Fibroblast of villous mesenchyme (primary cell): ENCODE results near the gene UBXN6. TPM values are rescaled to one million over a fixed set of nuclear protein-coding genes. Genes with fewer than 3 reads are reported as not detected.

Experiments used
- DNase-seq: peaks from one replicate; pipeline ENCODE4 v3.0.0-alpha.2; 2010; ENCODE audit warnings: low read depth
- H3K4me3 ChIP-seq: 2 replicates; pipeline ENCODE4 v1.5.1; 2011; ENCODE audit warnings: low read depth, mild to moderate bottlenecking, low read length
- small RNA-seq: library from RNA; depleted of rRNA; stranded (forward); fragments of <200 nt; gene quantifications from one replicate; pipeline ENCODE3, GENCODE V24; 2012
- total RNA-seq: library from RNA; depleted of rRNA; stranded (reverse); fragments of >200 nt; gene quantifications from 2 replicates; pipeline ENCODE4 v1.2.3, GENCODE V29; 2012
- TF ChIP-seq, protein P1 (sequence below): IDR thresholded peaks from 2 replicates; pipeline ENCODE4 v1.5.1; 2012; ENCODE audit warnings: low read depth, mild to moderate bottlenecking, low read length; ENCODE audit not compliant: insufficient read depth

Gene UBXN6
- total RNA-seq, 1 donor, result 104 TPM

DNA sequence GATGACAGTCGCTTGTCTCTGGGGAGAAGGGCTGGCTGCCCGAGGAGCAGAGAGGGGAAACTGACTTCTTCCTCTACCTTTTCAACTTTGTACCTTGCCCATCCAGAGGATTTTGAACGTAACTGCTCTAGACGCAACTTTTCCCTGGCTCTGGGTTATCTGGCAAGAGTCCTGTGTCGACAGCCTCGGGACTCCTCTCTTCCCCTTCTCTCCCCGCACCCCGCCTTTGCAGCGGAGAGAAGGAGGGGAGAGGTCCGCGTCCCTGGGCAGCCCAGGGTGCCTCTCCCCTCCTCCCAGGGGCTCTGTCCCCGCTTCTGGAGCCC is 57.8 kb downstream of the UBXN6 start:
- peak; percentile 38 for DNase-seq
- TF ChIP-seq, protein P1, sequence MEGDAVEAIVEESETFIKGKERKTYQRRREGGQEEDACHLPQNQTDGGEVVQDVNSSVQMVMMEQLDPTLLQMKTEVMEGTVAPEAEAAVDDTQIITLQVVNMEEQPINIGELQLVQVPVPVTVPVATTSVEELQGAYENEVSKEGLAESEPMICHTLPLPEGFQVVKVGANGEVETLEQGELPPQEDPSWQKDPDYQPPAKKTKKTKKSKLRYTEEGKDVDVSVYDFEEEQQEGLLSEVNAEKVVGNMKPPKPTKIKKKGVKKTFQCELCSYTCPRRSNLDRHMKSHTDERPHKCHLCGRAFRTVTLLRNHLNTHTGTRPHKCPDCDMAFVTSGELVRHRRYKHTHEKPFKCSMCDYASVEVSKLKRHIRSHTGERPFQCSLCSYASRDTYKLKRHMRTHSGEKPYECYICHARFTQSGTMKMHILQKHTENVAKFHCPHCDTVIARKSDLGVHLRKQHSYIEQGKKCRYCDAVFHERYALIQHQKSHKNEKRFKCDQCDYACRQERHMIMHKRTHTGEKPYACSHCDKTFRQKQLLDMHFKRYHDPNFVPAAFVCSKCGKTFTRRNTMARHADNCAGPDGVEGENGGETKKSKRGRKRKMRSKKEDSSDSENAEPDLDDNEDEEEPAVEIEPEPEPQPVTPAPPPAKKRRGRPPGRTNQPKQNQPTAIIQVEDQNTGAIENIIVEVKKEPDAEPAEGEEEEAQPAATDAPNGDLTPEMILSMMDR, result no peak

DNA sequence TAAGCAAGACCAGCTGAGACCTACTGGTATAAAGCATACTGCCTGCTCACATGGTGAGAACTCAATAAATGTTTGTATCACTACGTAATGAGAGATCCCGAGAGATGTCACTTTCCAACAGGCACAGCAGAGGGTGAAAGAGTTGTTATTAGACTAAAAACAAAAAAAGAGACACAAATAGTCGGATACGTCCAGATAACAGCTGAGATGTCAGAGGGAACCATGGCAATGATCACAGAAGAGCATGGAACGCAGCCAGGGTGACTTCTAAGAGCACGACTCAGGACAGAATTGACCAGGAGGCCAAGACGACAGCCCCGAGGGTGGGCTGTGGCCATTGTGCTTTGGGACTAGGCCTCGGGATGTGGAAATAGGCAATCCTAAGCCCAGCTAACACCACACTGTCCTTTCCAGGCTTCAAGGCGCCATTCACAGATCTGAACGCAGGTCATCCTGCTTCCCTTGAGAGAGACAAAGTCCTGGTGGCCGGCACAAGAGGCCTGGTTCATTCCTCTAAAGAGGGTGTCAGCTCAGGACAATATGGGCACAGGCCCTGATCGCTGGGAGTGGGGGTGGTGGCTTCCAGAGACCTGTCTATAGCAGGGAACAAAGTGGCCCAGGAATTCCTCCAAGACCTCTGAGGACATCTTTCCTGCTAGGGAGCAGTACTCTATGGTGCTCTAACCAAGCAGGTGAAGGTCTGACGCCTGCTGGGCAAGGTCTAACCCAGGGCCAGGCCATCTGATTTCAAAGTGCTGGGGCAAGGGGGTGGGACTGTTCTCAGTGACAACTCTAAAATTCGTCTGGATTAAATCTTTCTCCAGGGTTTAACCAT is 60.4 kb downstream of the UBXN6 start:
- TF ChIP-seq, protein P1, result no peak
- no peak overlapping the region for H3K4me3 ChIP-seq
- no peak for DNase-seq

More for the DNA sequence above, 57.8 kb downstream of the UBXN6 start:
- peak overlapping the region; percentile 84 for H3K4me3 ChIP-seq

Small RNA genes within 50 kb of the gene (small RNA-seq; reads per million reads assigned to genes)
- gene MIR4746, result not detected

Other genes starting within 250 kb of the UBXN6 start
- gene EBI3, start 228.3 kb downstream of the UBXN6 start, total RNA-seq, result 1.3 TPM in 1 of 2 replicates, not detected in the other
- 13.0 and 19.0 TPM in 2 replicates for gene YJU2, start 210.7 kb downstream of the UBXN6 start, total RNA-seq
- gene SHD, start 178.5 kb downstream of the UBXN6 start, total RNA-seq, result not detected in 2 replicates
- not detected in 2 replicates for gene TMIGD2, start 155.4 kb downstream of the UBXN6 start, total RNA-seq
- gene FSD1, start 153.2 kb downstream of the UBXN6 start, total RNA-seq, result 8.6 and 9.3 TPM in 2 replicates
- gene STAP2, start 119.0 kb downstream of the UBXN6 start, total RNA-seq, result 9.9 and 10.6 TPM in 2 replicates
- 4.3 and 8.1 TPM in 2 replicates for gene MPND, start 114.2 kb downstream of the UBXN6 start, total RNA-seq
- 65.2 and 72.5 TPM in 2 replicates for gene SH3GL1, start 57.2 kb downstream of the UBXN6 start, total RNA-seq
- 9.9 and 11.6 TPM in 2 replicates for gene CHAF1A, start 55.2 kb downstream of the UBXN6 start, total RNA-seq
- gene HDGFL2, start 14.5 kb upstream of the UBXN6 start, total RNA-seq, result 60.9 and 62.2 TPM in 2 replicates
- gene PLIN4, start 60.7 kb upstream of the UBXN6 start, total RNA-seq, result 0.32 and 0.43 TPM in 2 replicates
- gene PLIN5, start 77.4 kb upstream of the UBXN6 start, total RNA-seq, result not detected in 2 replicates
- not detected in 2 replicates for gene LRG1, start 82.2 kb upstream of the UBXN6 start, total RNA-seq
- gene SEMA6B, start 101.9 kb upstream of the UBXN6 start, total RNA-seq, result under 0.01 TPM in 2 replicates
- gene TNFAIP8L1, start 181.7 kb upstream of the UBXN6 start, total RNA-seq, result 4.2 and 4.3 TPM in 2 replicates
- 179 and 205 TPM in 2 replicates for gene MYDGF, start 212.5 kb upstream of the UBXN6 start, total RNA-seq